Skeletal muscle tissue (tissue), 4 donors: Measurements from ENCODE around the gene MSI2. TPM values are rescaled to one million over a fixed set of nuclear protein-coding genes. Genes with fewer than 3 reads are reported as not detected.

Experiments used
- H3K27ac ChIP-seq: one replicate; pipeline ENCODE4 v1.7.0; 2013; ENCODE audit warnings: mild to moderate bottlenecking, low read depth, low read length, inconsistent platforms
- H3K27me3 ChIP-seq, 3 donors: one replicate each; pipeline ENCODE4 v1.7.0; 2013; ENCODE audit warnings: low read length in 3 of 3; ENCODE audit not compliant: control insufficient read depth in 3 of 3, insufficient read depth in 3 of 3
- H3K36me3 ChIP-seq, 3 donors: one replicate each; pipeline ENCODE4 v1.7.0; 2013; ENCODE audit warnings: low read length in 3 of 3; ENCODE audit not compliant: control insufficient read depth in 3 of 3, insufficient read depth in 3 of 3
- H3K4me1 ChIP-seq, 3 donors: one replicate each; pipeline ENCODE4 v1.7.0; 2013; ENCODE audit warnings: low read length in 3 of 3, mild to moderate bottlenecking in 3 of 3; ENCODE audit not compliant: control insufficient read depth in 3 of 3, insufficient read depth in 3 of 3
- H3K4me3 ChIP-seq, 3 donors: one replicate each; pipeline ENCODE4 v1.7.0; 2013; ENCODE audit warnings: low read length in 3 of 3
- H3K9ac ChIP-seq, 3 donors: one replicate each; pipeline ENCODE4 v1.7.0; 2013; ENCODE audit warnings: low read length in 3 of 3, mild to moderate bottlenecking in 3 of 3, moderate library complexity in 2 of 3, low read depth in 1 of 3
- H3K9me3 ChIP-seq, 3 donors: one replicate each; pipeline ENCODE4 v1.7.0; 2013; ENCODE audit warnings: low read length in 3 of 3; ENCODE audit not compliant: control insufficient read depth in 3 of 3
- total RNA-seq: library from RNA; depleted of rRNA; stranded (reverse); fragments of >200 nt; gene quantifications from one replicate; pipeline ENCODE4 v1.2.3, GENCODE V29; 2014
- donor health status: Osteomylitis.

The MSI2 gene
- total RNA-seq, 1 donor from 2014 or later: 20.4 TPM

GRCh38 chr17:57391857-57392471 lies 135.6 kb downstream of the MSI2 start:
- no peak overlapping the region for H3K27ac ChIP-seq
- peaks cover 6 to 28% (median 11%) of the 10 kb centered on the region in 3 donors for H3K4me1 ChIP-seq
- peaks cover 0 to 5% (median 0%) of the 10 kb centered on the region in 3 donors for H3K9me3 ChIP-seq
- no peaks in the 10 kb centered on the region for H3K27me3 ChIP-seq
- H3K4me3 ChIP-seq: no peak overlapping the region
- no peak overlapping the region for H3K9ac ChIP-seq
- H3K36me3 ChIP-seq: no peaks in the 10 kb centered on the region

GRCh38 chr17:57393368-57393767 lies 137.0 kb downstream of the MSI2 start:
- H3K27me3 ChIP-seq: no peaks in the 10 kb centered on the region
- no peaks in the 10 kb centered on the region for H3K9me3 ChIP-seq
- H3K4me1 ChIP-seq: peaks cover 7 to 35% (median 17%) of the 10 kb centered on the region in 3 donors
- no peak overlapping the region for H3K9ac ChIP-seq
- no peaks in the 10 kb centered on the region for H3K36me3 ChIP-seq
- H3K27ac ChIP-seq: no peak overlapping the region
- H3K4me3 ChIP-seq: no peak overlapping the region

GRCh38 chr17:57394375-57394774 lies 138.1 kb downstream of the MSI2 start:
- Histone ChIP-seq H3K27ac (no peak overlapping the region), H3K4me1 (peaks cover 7 to 38% (median 17%) of the 10 kb centered on the region in 3 donors), H3K27me3 (no peaks in the 10 kb centered on the region), H3K9me3 (no peaks in the 10 kb centered on the region), H3K36me3 (no peaks in the 10 kb centered on the region), H3K9ac (no peak overlapping the region), H3K4me3 (no peak overlapping the region)

GRCh38 chr17:57395721-57396321 lies 139.5 kb downstream of the MSI2 start:
- Histone ChIP-seq H3K4me1 (peaks cover 7 to 40% (median 19%) of the 10 kb centered on the region in 3 donors), H3K27ac (no peak overlapping the region), H3K9ac (no peak overlapping the region), H3K9me3 (no peaks in the 10 kb centered on the region), H3K36me3 (no peaks in the 10 kb centered on the region), H3K27me3 (no peaks in the 10 kb centered on the region), H3K4me3 (no peak overlapping the region)

GRCh38 chr17:57396511-57396921 lies 140.2 kb downstream of the MSI2 start:
- H3K9me3 ChIP-seq: no peaks in the 10 kb centered on the region
- H3K36me3 ChIP-seq: peaks cover 0 to 2% (median 0%) of the 10 kb centered on the region in 3 donors
- H3K27me3 ChIP-seq: no peaks in the 10 kb centered on the region
- peaks cover 9 to 40% (median 21%) of the 10 kb centered on the region in 3 donors for H3K4me1 ChIP-seq
- no peak overlapping the region for H3K27ac ChIP-seq
- H3K9ac ChIP-seq: no peak overlapping the region
- no peak overlapping the region for H3K4me3 ChIP-seq

- Histone ChIP-seq H3K9ac (no peak overlapping the region), H3K4me1 (peaks cover 18 to 49% (median 30%) of the 10 kb centered on the region in 3 donors), H3K27me3 (no peaks in the 10 kb centered on the region), H3K9me3 (no peaks in the 10 kb centered on the region), H3K36me3 (peaks cover 0 to 9% (median 3%) of the 10 kb centered on the region in 3 donors), H3K4me3 (no peak overlapping the region), H3K27ac (no peak overlapping the region)
Observed at GRCh38 chr17:57397402-57397801, 141.1 kb downstream of the MSI2 start.

- H3K4me1 ChIP-seq: peaks cover 39 to 72% (median 51%) of the 10 kb centered on the region in 3 donors
- H3K4me3 ChIP-seq: no peak overlapping the region
- H3K36me3 ChIP-seq: peaks cover 0 to 9% (median 7%) of the 10 kb centered on the region in 3 donors
- H3K27ac ChIP-seq: no peak overlapping the region
- no peak overlapping the region for H3K9ac ChIP-seq
- H3K27me3 ChIP-seq: no peaks in the 10 kb centered on the region
- no peaks in the 10 kb centered on the region for H3K9me3 ChIP-seq
Observed at GRCh38 chr17:57399690-57400089, 143.4 kb downstream of the MSI2 start.

- no peak overlapping the region for H3K27ac ChIP-seq
Observed at GRCh38 chr17:57400648-57401047, 144.3 kb downstream of the MSI2 start.

GRCh38 chr17:57401556-57402488 lies 145.5 kb downstream of the MSI2 start:
- peaks cover 55 to 78% (median 65%) of the 10 kb centered on the region in 3 donors for H3K4me1 ChIP-seq
- no peak overlapping the region for H3K9ac ChIP-seq
- H3K27me3 ChIP-seq: no peaks in the 10 kb centered on the region
- H3K4me3 ChIP-seq: no peak overlapping the region
- H3K9me3 ChIP-seq: no peaks in the 10 kb centered on the region
- H3K36me3 ChIP-seq: peaks cover 0 to 9% (median 7%) of the 10 kb centered on the region in 3 donors
- peak overlapping the region; percentile 11 for H3K27ac ChIP-seq

More at GRCh38 chr17:57400648-57401047, 144.3 kb downstream of the MSI2 start:
- Histone ChIP-seq H3K9ac (no peak overlapping the region), H3K9me3 (no peaks in the 10 kb centered on the region), H3K27me3 (no peaks in the 10 kb centered on the region), H3K4me3 (no peak overlapping the region), H3K36me3 (peaks cover 0 to 9% (median 7%) of the 10 kb centered on the region in 3 donors), H3K4me1 (peaks cover 48 to 76% (median 60%) of the 10 kb centered on the region in 3 donors)
